Liver (tissue), 9 donors: ENCODE results near the gene RNF144A. TPM values are rescaled to one million over a fixed set of nuclear protein-coding genes. Genes with fewer than 3 reads are reported as not detected.

Experiments
- DNase-seq: peaks from one replicate; pipeline ENCODE4 v3.0.0-alpha.2; 2017; ENCODE audit warnings: low spot score
- H3K27ac ChIP-seq, 2 donors: one replicate each; pipeline ENCODE4 v1.7.0; 2013; ENCODE audit warnings: inconsistent platforms in 2 of 2, low read length in 2 of 2, control low read depth in 1 of 2, low read depth in 1 of 2, mild to moderate bottlenecking in 1 of 2
- H3K27me3 ChIP-seq, 4 donors: one replicate each; pipeline versions ENCODE4 v1.6.1 to v1.7.0; 2013; ENCODE audit warnings: low read length in 3 of 4, inconsistent platforms in 1 of 4, mild to moderate bottlenecking in 1 of 4, moderate library complexity in 1 of 4; ENCODE audit not compliant: control insufficient read depth in 4 of 4, insufficient read depth in 4 of 4
- H3K36me3 ChIP-seq, 4 donors: one replicate each; pipeline versions ENCODE4 v1.6.1 to v1.7.0; 2013; ENCODE audit warnings: low read length in 3 of 4, mild to moderate bottlenecking in 3 of 4, low read depth in 1 of 4, moderate library complexity in 1 of 4; ENCODE audit not compliant: control insufficient read depth in 4 of 4, insufficient read depth in 3 of 4
- H3K4me1 ChIP-seq, 4 donors: one replicate each; pipeline versions ENCODE4 v1.6.1 to v1.7.0; 2013; ENCODE audit warnings: low read length in 3 of 4, mild to moderate bottlenecking in 3 of 4, moderate library complexity in 1 of 4; ENCODE audit not compliant: control insufficient read depth in 4 of 4, insufficient read depth in 4 of 4
- H3K4me3 ChIP-seq, 3 donors: one replicate each; pipeline versions ENCODE4 v1.6.1 to v1.7.0; 2013; ENCODE audit warnings: low read length in 3 of 3, control low read depth in 1 of 3, low read depth in 1 of 3, mild to moderate bottlenecking in 1 of 3
- H3K9ac ChIP-seq, 2 donors: one replicate each; pipeline ENCODE4 v1.7.0; 2013; ENCODE audit warnings: low read length in 2 of 2, mild to moderate bottlenecking in 2 of 2, moderate library complexity in 2 of 2, control low read depth in 1 of 2, low read depth in 1 of 2
- H3K9me3 ChIP-seq, 4 donors: one replicate each; pipeline versions ENCODE4 v1.6.1 to v1.7.0; 2013; ENCODE audit warnings: low read length in 3 of 4; ENCODE audit not compliant: control insufficient read depth in 4 of 4
- EGR1 ChIP-seq, 2 donors: IDR thresholded peaks; 2 replicates each; pipeline ENCODE4 v1.6.1; 2016 to 2018; ENCODE audit warnings: antibody characterized with exemption in 2 of 2, low read depth in 2 of 2
- FOXA1 ChIP-seq: IDR thresholded peaks from 2 replicates; pipeline ENCODE4 v1.6.1; 2016; ENCODE audit warnings: antibody characterized with exemption
- FOXA2 ChIP-seq: IDR thresholded peaks from 2 replicates; pipeline ENCODE4 v1.6.1; 2016; ENCODE audit warnings: antibody characterized with exemption
- GABPA ChIP-seq, 2 donors: IDR thresholded peaks in 1 of 2; conservative IDR thresholded peaks in 1 of 2; 2 replicates each; pipeline ENCODE4 v1.6.1; 2016; ENCODE audit warnings: antibody characterized with exemption in 2 of 2, mild to moderate bottlenecking in 1 of 2, moderate library complexity in 1 of 2
- HNF4A ChIP-seq, 2 donors: conservative IDR thresholded peaks; 2 replicates each; pipeline ENCODE4 v1.6.1; 2016; ENCODE audit warnings: antibody characterized with exemption in 2 of 2, mild to moderate bottlenecking in 2 of 2
- HNF4G ChIP-seq: IDR thresholded peaks from 2 replicates; pipeline ENCODE4 v1.6.1; 2016; ENCODE audit warnings: antibody characterized with exemption
- JUND ChIP-seq, 2 donors: IDR thresholded peaks; 2 replicates each; pipeline ENCODE4 v1.6.1; 2016; ENCODE audit warnings: antibody characterized with exemption in 2 of 2
- NR2F2 ChIP-seq: IDR thresholded peaks from 2 replicates; pipeline ENCODE4 v1.6.1; 2016; ENCODE audit warnings: antibody characterized with exemption
- RAD21 ChIP-seq, 2 donors: IDR thresholded peaks; 2 replicates each; pipeline ENCODE4 v1.6.1; 2016; ENCODE audit warnings: antibody characterized with exemption in 2 of 2, mild to moderate bottlenecking in 2 of 2
- RXRA ChIP-seq, 2 donors: IDR thresholded peaks; 2 replicates each; pipeline ENCODE4 v1.6.1; 2017 to 2018; ENCODE audit warnings: antibody characterized with exemption in 2 of 2, mild to moderate bottlenecking in 1 of 2
- SP1 ChIP-seq: IDR thresholded peaks from 2 replicates; pipeline ENCODE4 v1.6.1; 2018; ENCODE audit warnings: antibody characterized with exemption, mild to moderate bottlenecking
- TAF1 ChIP-seq: conservative IDR thresholded peaks from 2 replicates; pipeline ENCODE4 v1.6.1; 2016; ENCODE audit warnings: antibody characterized with exemption, mild to moderate bottlenecking
- YY1 ChIP-seq: IDR thresholded peaks from 2 replicates; pipeline ENCODE4 v1.6.1; 2016; ENCODE audit warnings: antibody characterized with exemption, mild to moderate bottlenecking
- WGBS: extraction: QIAGEN DNeasy Blood & Tissue Kit; methylation state at CpG from one replicate; pipeline ENCODE4 v1.1.7; 2013; 5-methylcytosine and 5-hydroxymethylcytosine counted together
- polyA plus RNA-seq, 2 donors: library from polyadenylated mRNA; stranded (reverse) in 1 of 2; unstranded in 1 of 2; fragments of 200-250 nt in 1 of 2; fragments of >200 nt in 1 of 2; fragmentation: Nextera tagmentation in 1 of 2; extraction: Ambion mirVana in 1 of 2; gene quantifications; one replicate each; pipeline versions ENCODE4 v1.2.1 to v1.2.3, GENCODE V29; 2013 to 2015
- total RNA-seq, 2 donors: library from RNA; depleted of rRNA; stranded (reverse); fragments of >200 nt; gene quantifications; one replicate each; pipeline ENCODE4 v1.2.3, GENCODE V29; 2014
- TF ChIP-seq, protein P1 (sequence below): IDR thresholded peaks from 2 replicates; pipeline ENCODE4 v1.6.1; 2016; ENCODE audit warnings: antibody characterized with exemption
- TF ChIP-seq, protein P2 (sequence below): IDR thresholded peaks from 2 replicates; pipeline ENCODE4 v1.6.1; 2016; ENCODE audit warnings: antibody characterized with exemption
- TF ChIP-seq, protein P3 (sequence below): IDR thresholded peaks from 2 replicates; pipeline ENCODE4 v1.6.1; 2016; ENCODE audit warnings: antibody characterized with exemption
- TF ChIP-seq, protein P4 (sequence below): IDR thresholded peaks from 2 replicates; pipeline ENCODE4 v1.6.1; 2016; ENCODE audit warnings: antibody characterized with exemption, mild to moderate bottlenecking
- TF ChIP-seq, protein P5 (sequence below): fragments of 150-350 bp; IDR thresholded peaks from 2 replicates; pipeline ENCODE4 v1.5.1; 2017; ENCODE audit warnings: improper control_type of control experiment, low read depth, low read length; ENCODE audit not compliant: missing input control
- donor health status: healthy.
- donor health status: healthy.
- donor health status: healthy.
- donor health status: healthy.
- donor health status: healthy.

RNF144A gene
- total and polyA plus RNA-seq, 4 donors = 1.0 to 10.4 (median 2.3) TPM

DNA sequence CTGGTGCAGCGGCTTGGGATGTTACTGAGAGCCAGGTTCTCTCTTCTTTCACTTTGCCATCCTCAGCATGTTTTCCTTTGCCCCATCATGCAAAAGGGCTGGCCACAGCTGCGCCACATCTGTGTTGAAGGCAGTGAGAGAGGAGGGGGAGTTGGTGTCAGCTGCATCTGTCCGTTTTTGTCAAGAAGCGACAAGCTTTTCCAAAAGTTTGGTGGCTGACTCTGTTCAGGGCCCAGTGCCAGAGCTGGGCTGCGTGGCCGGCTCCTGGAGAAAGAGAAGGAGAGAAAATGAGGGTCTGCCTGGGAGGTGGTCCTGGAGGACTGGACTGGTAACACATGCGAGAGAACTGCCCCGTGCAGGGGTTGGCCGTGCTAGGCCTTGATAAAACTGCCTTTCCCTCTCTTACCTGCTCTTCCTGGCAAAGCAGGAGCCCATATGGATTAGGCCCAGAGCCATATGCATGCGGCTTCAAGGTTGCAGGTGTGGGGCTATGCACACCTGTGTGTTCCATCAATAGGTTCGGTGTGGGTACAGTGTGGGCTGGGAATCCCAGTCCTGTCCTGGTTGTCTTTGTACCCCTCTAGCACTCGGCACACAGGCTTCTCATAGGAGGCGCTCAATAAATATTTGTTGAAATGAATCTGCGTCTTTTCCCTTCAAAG is 9.0 kb downstream of the RNF144A start:
- WGBS = 93% methylated on average over 14 of the region's 14 CpGs

More for the DNA sequence above, 9.0 kb downstream of the RNF144A start:
- H3K9ac ChIP-seq = no peak overlapping the region
- H3K9me3 ChIP-seq = no peaks in the 10 kb centered on the region
- H3K27ac ChIP-seq = no peak overlapping the region
- no peaks in the 10 kb centered on the region for H3K27me3 ChIP-seq
- no peak for DNase-seq
- no peak for TF ChIP-seq RAD21 (IDR thresholded peaks at IDR 0.05)
- TF ChIP-seq FOXA1 = no peak
- TF ChIP-seq FOXA2 = no peak
- no peak for TF ChIP-seq EGR1 (IDR thresholded peaks at IDR 0.05; ENCODE audit: low read depth in 2 of 2)
- TF ChIP-seq YY1 = no peak
- TF ChIP-seq, protein P1, sequence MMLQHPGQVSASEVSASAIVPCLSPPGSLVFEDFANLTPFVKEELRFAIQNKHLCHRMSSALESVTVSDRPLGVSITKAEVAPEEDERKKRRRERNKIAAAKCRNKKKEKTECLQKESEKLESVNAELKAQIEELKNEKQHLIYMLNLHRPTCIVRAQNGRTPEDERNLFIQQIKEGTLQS = no peak
- TF ChIP-seq, protein P2, sequence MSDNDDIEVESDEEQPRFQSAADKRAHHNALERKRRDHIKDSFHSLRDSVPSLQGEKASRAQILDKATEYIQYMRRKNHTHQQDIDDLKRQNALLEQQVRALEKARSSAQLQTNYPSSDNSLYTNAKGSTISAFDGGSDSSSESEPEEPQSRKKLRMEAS = no peak
- TF ChIP-seq HNF4A (conservative IDR thresholded peaks at IDR 0.05) = no peak
- TF ChIP-seq HNF4G = no peak
- TF ChIP-seq SP1 = no peak
- TF ChIP-seq, protein P3, sequence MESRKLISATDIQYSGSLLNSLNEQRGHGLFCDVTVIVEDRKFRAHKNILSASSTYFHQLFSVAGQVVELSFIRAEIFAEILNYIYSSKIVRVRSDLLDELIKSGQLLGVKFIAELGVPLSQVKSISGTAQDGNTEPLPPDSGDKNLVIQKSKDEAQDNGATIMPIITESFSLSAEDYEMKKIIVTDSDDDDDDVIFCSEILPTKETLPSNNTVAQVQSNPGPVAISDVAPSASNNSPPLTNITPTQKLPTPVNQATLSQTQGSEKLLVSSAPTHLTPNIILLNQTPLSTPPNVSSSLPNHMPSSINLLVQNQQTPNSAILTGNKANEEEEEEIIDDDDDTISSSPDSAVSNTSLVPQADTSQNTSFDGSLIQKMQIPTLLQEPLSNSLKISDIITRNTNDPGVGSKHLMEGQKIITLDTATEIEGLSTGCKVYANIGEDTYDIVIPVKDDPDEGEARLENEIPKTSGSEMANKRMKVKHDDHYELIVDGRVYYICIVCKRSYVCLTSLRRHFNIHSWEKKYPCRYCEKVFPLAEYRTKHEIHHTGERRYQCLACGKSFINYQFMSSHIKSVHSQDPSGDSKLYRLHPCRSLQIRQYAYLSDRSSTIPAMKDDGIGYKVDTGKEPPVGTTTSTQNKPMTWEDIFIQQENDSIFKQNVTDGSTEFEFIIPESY = no peak
- TF ChIP-seq, protein P4, sequence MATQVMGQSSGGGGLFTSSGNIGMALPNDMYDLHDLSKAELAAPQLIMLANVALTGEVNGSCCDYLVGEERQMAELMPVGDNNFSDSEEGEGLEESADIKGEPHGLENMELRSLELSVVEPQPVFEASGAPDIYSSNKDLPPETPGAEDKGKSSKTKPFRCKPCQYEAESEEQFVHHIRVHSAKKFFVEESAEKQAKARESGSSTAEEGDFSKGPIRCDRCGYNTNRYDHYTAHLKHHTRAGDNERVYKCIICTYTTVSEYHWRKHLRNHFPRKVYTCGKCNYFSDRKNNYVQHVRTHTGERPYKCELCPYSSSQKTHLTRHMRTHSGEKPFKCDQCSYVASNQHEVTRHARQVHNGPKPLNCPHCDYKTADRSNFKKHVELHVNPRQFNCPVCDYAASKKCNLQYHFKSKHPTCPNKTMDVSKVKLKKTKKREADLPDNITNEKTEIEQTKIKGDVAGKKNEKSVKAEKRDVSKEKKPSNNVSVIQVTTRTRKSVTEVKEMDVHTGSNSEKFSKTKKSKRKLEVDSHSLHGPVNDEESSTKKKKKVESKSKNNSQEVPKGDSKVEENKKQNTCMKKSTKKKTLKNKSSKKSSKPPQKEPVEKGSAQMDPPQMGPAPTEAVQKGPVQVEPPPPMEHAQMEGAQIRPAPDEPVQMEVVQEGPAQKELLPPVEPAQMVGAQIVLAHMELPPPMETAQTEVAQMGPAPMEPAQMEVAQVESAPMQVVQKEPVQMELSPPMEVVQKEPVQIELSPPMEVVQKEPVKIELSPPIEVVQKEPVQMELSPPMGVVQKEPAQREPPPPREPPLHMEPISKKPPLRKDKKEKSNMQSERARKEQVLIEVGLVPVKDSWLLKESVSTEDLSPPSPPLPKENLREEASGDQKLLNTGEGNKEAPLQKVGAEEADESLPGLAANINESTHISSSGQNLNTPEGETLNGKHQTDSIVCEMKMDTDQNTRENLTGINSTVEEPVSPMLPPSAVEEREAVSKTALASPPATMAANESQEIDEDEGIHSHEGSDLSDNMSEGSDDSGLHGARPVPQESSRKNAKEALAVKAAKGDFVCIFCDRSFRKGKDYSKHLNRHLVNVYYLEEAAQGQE = no peak
- TF ChIP-seq NR2F2 = no peak
- TF ChIP-seq JUND (IDR thresholded peaks at IDR 0.05) = no peak
- TF ChIP-seq RXRA (IDR thresholded peaks at IDR 0.05) = no peak
- no peak for TF ChIP-seq TAF1
- TF ChIP-seq GABPA (IDR thresholded peaks at IDR 0.05 in 1 of 2, conservative IDR thresholded peaks at IDR 0.05 in 1 of 2) = no peak
- TF ChIP-seq, protein P5, sequence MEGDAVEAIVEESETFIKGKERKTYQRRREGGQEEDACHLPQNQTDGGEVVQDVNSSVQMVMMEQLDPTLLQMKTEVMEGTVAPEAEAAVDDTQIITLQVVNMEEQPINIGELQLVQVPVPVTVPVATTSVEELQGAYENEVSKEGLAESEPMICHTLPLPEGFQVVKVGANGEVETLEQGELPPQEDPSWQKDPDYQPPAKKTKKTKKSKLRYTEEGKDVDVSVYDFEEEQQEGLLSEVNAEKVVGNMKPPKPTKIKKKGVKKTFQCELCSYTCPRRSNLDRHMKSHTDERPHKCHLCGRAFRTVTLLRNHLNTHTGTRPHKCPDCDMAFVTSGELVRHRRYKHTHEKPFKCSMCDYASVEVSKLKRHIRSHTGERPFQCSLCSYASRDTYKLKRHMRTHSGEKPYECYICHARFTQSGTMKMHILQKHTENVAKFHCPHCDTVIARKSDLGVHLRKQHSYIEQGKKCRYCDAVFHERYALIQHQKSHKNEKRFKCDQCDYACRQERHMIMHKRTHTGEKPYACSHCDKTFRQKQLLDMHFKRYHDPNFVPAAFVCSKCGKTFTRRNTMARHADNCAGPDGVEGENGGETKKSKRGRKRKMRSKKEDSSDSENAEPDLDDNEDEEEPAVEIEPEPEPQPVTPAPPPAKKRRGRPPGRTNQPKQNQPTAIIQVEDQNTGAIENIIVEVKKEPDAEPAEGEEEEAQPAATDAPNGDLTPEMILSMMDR = no peak
- H3K36me3 ChIP-seq = no peaks in the 10 kb centered on the region
- no peak overlapping the region for H3K4me3 ChIP-seq
- peaks cover 0 to 5% (median 3%) of the 10 kb centered on the region in 4 donors for H3K4me1 ChIP-seq
